Hepatocyte (in vitro differentiated cells): ENCODE results near the gene OLIG1. TPM values are rescaled to one million over a fixed set of nuclear protein-coding genes. Genes with fewer than 3 reads are reported as not detected.

ENCODE experiments used
- DNase-seq: peaks from one replicate; pipeline ENCODE4 v3.0.0-alpha.2; 2016; ENCODE audit warnings: low spot score
- H2AFZ ChIP-seq: fragments of 200-600 bp; sonication (generic); 2 replicates; pipeline ENCODE4 v1.6.0; 2016; ENCODE audit warnings: antibody characterized with exemption, mild to moderate bottlenecking
- H3K27ac ChIP-seq: fragments of 200-600 bp; sonication (generic); 2 replicates; pipeline ENCODE4 v1.5.1; 2016; ENCODE audit warnings: mild to moderate bottlenecking
- H3K27me3 ChIP-seq: fragments of 200-600 bp; sonication (generic); 2 replicates; pipeline ENCODE4 v1.6.1; 2016
- H3K36me3 ChIP-seq: fragments of 200-600 bp; sonication (generic); replicated peaks from 2 replicates; pipeline ENCODE4 v1.5.1; 2016; ENCODE audit warnings: low read depth; ENCODE audit not compliant: insufficient read depth
- H3K4me1 ChIP-seq: fragments of 200-600 bp; sonication (generic); 2 replicates; pipeline ENCODE4 v1.5.1; 2016; ENCODE audit warnings: mild to moderate bottlenecking, moderate library complexity; ENCODE audit not compliant: insufficient read depth
- H3K4me2 ChIP-seq: fragments of 200-600 bp; sonication (generic); 2 replicates; pipeline ENCODE4 v1.6.0; 2016
- H3K4me3 ChIP-seq: fragments of 200-600 bp; sonication (generic); 2 replicates; pipeline ENCODE4 v1.5.1; 2016; ENCODE audit warnings: mild to moderate bottlenecking
- H3K79me2 ChIP-seq: fragments of 200-600 bp; sonication (generic); 2 replicates; pipeline ENCODE4 v1.6.0; 2017; ENCODE audit warnings: mild to moderate bottlenecking
- H3K9me2 ChIP-seq: fragments of 200-600 bp; sonication (generic); replicated peaks from 2 replicates; pipeline ENCODE4 v1.6.0; 2017; ENCODE audit warnings: mild to moderate bottlenecking; ENCODE audit not compliant: insufficient read depth
- H3K9me3 ChIP-seq: fragments of 200-600 bp; sonication (generic); 2 replicates; pipeline ENCODE4 v1.5.1; 2016; ENCODE audit warnings: low read depth, mild to moderate bottlenecking
- H4K20me1 ChIP-seq: fragments of 200-600 bp; sonication (generic); 2 replicates; pipeline ENCODE4 v1.6.0; 2016; ENCODE audit warnings: mild to moderate bottlenecking; ENCODE audit not compliant: insufficient read depth, poor library complexity, severe bottlenecking
- CTCF ChIP-seq: fragments of 200-600 bp; sonication (generic); IDR thresholded peaks from 2 replicates; pipeline ENCODE4 v1.5.1; 2016; ENCODE audit warnings: antibody characterized with exemption, mild to moderate bottlenecking; ENCODE audit not compliant: poor library complexity
- EZH2 ChIP-seq: fragments of 200-600 bp; sonication (generic); IDR thresholded peaks from 2 replicates; pipeline ENCODE4 v1.6.1; 2016; ENCODE audit warnings: antibody characterized with exemption, mild to moderate bottlenecking, borderline replicate concordance
- EZH2phosphoT487 ChIP-seq: fragments of 200-600 bp; sonication (generic); IDR thresholded peaks from one replicate; pipeline ENCODE4 v1.6.1; 2018; ENCODE audit warnings: antibody characterized with exemption, mild to moderate bottlenecking, low read depth, moderate library complexity; ENCODE audit not compliant: unreplicated experiment, severe bottlenecking
- WGBS: methylation state at CpG from one replicate; pipeline ENCODE4 v1.1.6; 2016; ENCODE audit warnings: low lambda C conversion rate; ENCODE audit errors: missing lambda C conversion rate; 5-methylcytosine and 5-hydroxymethylcytosine counted together
- polyA plus RNA-seq: library from polyadenylated mRNA; unstranded; fragments of >200 nt; fragmentation: Nextera tagmentation; extraction: Ambion mirVana; gene quantifications from 2 replicates; pipeline ENCODE4 v1.2.1, GENCODE V29; 2016
- total RNA-seq: library from RNA; depleted of rRNA; stranded (reverse); fragments of >200 nt; gene quantifications from 2 replicates; pipeline ENCODE4 v1.2.3, GENCODE V29; 2014

OLIG1 gene
- total and polyA plus RNA-seq, 2 experiments from 2014 or later: not detected

- H3K4me3 ChIP-seq: no peak overlapping the region
- no peak for DNase-seq
- H3K4me1 ChIP-seq: no peaks in the 10 kb centered on the region
- H3K27ac ChIP-seq: no peak overlapping the region
- WGBS: 55% methylated on average over 10 of the region's 11 CpGs
- no peaks in the 10 kb centered on the region for H3K9me2 ChIP-seq
- no peaks in the 10 kb centered on the region for H3K79me2 ChIP-seq
- no peaks in the 10 kb centered on the region for H3K9me3 ChIP-seq
- H3K27me3 ChIP-seq: peaks cover 74% of the 10 kb centered on the region
- H3K4me2 ChIP-seq: no peak overlapping the region
- H2AFZ ChIP-seq: no peak overlapping the region
- no peaks in the 10 kb centered on the region for H3K36me3 ChIP-seq
- H4K20me1 ChIP-seq: no peaks in the 10 kb centered on the region
- TF ChIP-seq CTCF (no peak), EZH2phosphoT487 (no peak), EZH2 (no peak)
Measured at GRCh38 chr21:33036430-33037162, 33.3 kb upstream of the OLIG1 start.

GRCh38 chr21:33037501-33037900 is 32.4 kb upstream of the OLIG1 start:
- Histone ChIP-seq H3K4me3 (no peak overlapping the region), H4K20me1 (no peaks in the 10 kb centered on the region), H3K27ac (no peak overlapping the region), H3K4me1 (no peaks in the 10 kb centered on the region), H3K9me2 (no peaks in the 10 kb centered on the region), H3K4me2 (no peak overlapping the region), H2AFZ (no peak overlapping the region), H3K36me3 (no peaks in the 10 kb centered on the region), H3K79me2 (no peaks in the 10 kb centered on the region), H3K9me3 (no peaks in the 10 kb centered on the region), H3K27me3 (peaks cover 73% of the 10 kb centered on the region)
- no peak for DNase-seq
- 86% methylated on average over 3 of the region's 3 CpGs for WGBS
- TF ChIP-seq EZH2phosphoT487 (no peak), CTCF (no peak), EZH2 (no peak)

- Histone ChIP-seq H3K4me2 (no peak overlapping the region), H3K9me2 (no peaks in the 10 kb centered on the region), H4K20me1 (no peaks in the 10 kb centered on the region), H3K4me1 (no peaks in the 10 kb centered on the region), H3K9me3 (no peaks in the 10 kb centered on the region), H3K36me3 (no peaks in the 10 kb centered on the region), H3K27me3 (peaks cover 66% of the 10 kb centered on the region), H3K79me2 (no peaks in the 10 kb centered on the region), H3K27ac (no peak overlapping the region), H3K4me3 (no peak overlapping the region), H2AFZ (no peak overlapping the region)
- TF ChIP-seq CTCF (no peak), EZH2 (no peak), EZH2phosphoT487 (no peak)
- WGBS: 85% methylated on average over 7 of the region's 7 CpGs
- no peak for DNase-seq
Measured at GRCh38 chr21:33039536-33039935, 30.4 kb upstream of the OLIG1 start.
